Parathyroid adenoma (tissue), 2 donors: Measurements from ENCODE around the gene GPT2.
A peak's percentile ranks its signal among the peaks of the same experiment; 100 is the strongest.

Experiments used
- H2AFZ ChIP-seq: fragments of 300-600 bp; sonication (generic); one replicate; pipeline ENCODE4 v1.7.0; 2017; ENCODE audit warnings: antibody characterized with exemption, mild to moderate bottlenecking
- H3K27ac ChIP-seq: fragments of 300-600 bp; sonication (generic); one replicate; pipeline ENCODE4 v1.7.0; 2017
- H3K27me3 ChIP-seq: fragments of 300-600 bp; sonication (generic); one replicate; pipeline ENCODE4 v1.7.0; 2017; ENCODE audit warnings: low read length; ENCODE audit not compliant: control insufficient read depth, insufficient read depth
- H3K36me3 ChIP-seq: fragments of 300-600 bp; sonication (generic); one replicate; pipeline ENCODE4 v1.7.0; 2017; ENCODE audit warnings: low read length; ENCODE audit not compliant: control insufficient read depth, insufficient read depth
- H3K4me1 ChIP-seq: fragments of 300-600 bp; sonication (generic); one replicate; pipeline ENCODE4 v1.7.0; 2017; ENCODE audit warnings: control low read depth
- H3K4me2 ChIP-seq: fragments of 300-600 bp; sonication (generic); one replicate; pipeline ENCODE4 v1.7.0; 2017; ENCODE audit warnings: low read length
- H3K4me3 ChIP-seq: fragments of 300-600 bp; sonication (generic); one replicate; pipeline ENCODE4 v1.7.0; 2017; ENCODE audit warnings: low read depth, low read length
- H3K79me2 ChIP-seq: fragments of 300-600 bp; sonication (generic); one replicate; pipeline ENCODE4 v1.7.0; 2017; ENCODE audit warnings: control low read depth
- H3K9ac ChIP-seq: fragments of 300-600 bp; sonication (generic); one replicate; pipeline ENCODE4 v1.7.0; 2017; ENCODE audit warnings: mild to moderate bottlenecking
- H3K9me3 ChIP-seq: fragments of 300-600 bp; sonication (generic); one replicate; pipeline ENCODE4 v1.7.0; 2017; ENCODE audit warnings: low read length; ENCODE audit not compliant: control insufficient read depth
- CTCF ChIP-seq: fragments of 300-600 bp; sonication (generic); IDR thresholded peaks from one replicate; pipeline ENCODE4 v1.7.0; 2017; ENCODE audit warnings: antibody characterized with exemption, mild to moderate bottlenecking
- donor health status: primary hyperparathyroidism.

GPT2 gene

GRCh38 chr16:46906360-46907060, 22.3 kb downstream of the GPT2 start:
- no peak overlapping the region for H3K4me2 ChIP-seq
- H3K9ac ChIP-seq = no peak overlapping the region
- H3K36me3 ChIP-seq = no peaks in the 10 kb centered on the region
- no peak overlapping the region for H2AFZ ChIP-seq
- no peak overlapping the region for H3K27ac ChIP-seq
- no peaks in the 10 kb centered on the region for H3K4me1 ChIP-seq
- no peak overlapping the region for H3K4me3 ChIP-seq
- no peaks in the 10 kb centered on the region for H3K79me2 ChIP-seq
- H3K9me3 ChIP-seq = no peaks in the 10 kb centered on the region
- TF ChIP-seq CTCF = no peak
- no peaks in the 10 kb centered on the region for H3K27me3 ChIP-seq

GRCh38 chr16:46907061-46907774, 23.1 kb downstream of the GPT2 start:
- H2AFZ ChIP-seq = no peak overlapping the region
- H3K79me2 ChIP-seq = no peaks in the 10 kb centered on the region
- no peaks in the 10 kb centered on the region for H3K27me3 ChIP-seq
- H3K36me3 ChIP-seq = no peaks in the 10 kb centered on the region
- H3K9me3 ChIP-seq = no peaks in the 10 kb centered on the region
- H3K4me2 ChIP-seq = no peak overlapping the region
- no peak overlapping the region for H3K4me3 ChIP-seq
- TF ChIP-seq CTCF = no peak
- H3K27ac ChIP-seq = no peak overlapping the region
- no peaks in the 10 kb centered on the region for H3K4me1 ChIP-seq
- H3K9ac ChIP-seq = no peak overlapping the region

GRCh38 chr16:46908540-46909372, 24.6 kb downstream of the GPT2 start:
- Histone ChIP-seq H2AFZ (no peak overlapping the region), H3K9me3 (no peaks in the 10 kb centered on the region), H3K4me3 (no peak overlapping the region), H3K27me3 (no peaks in the 10 kb centered on the region), H3K27ac (no peak overlapping the region), H3K9ac (no peak overlapping the region), H3K36me3 (no peaks in the 10 kb centered on the region), H3K4me1 (no peaks in the 10 kb centered on the region), H3K79me2 (no peaks in the 10 kb centered on the region), H3K4me2 (no peak overlapping the region)
- peak; percentile 85 for TF ChIP-seq CTCF

- Histone ChIP-seq H3K9me3 (no peaks in the 10 kb centered on the region), H3K4me3 (no peak overlapping the region), H3K9ac (no peak overlapping the region), H2AFZ (no peak overlapping the region), H3K27me3 (no peaks in the 10 kb centered on the region), H3K27ac (no peak overlapping the region), H3K79me2 (no peaks in the 10 kb centered on the region), H3K4me1 (no peaks in the 10 kb centered on the region), H3K4me2 (no peak overlapping the region), H3K36me3 (no peaks in the 10 kb centered on the region)
- TF ChIP-seq CTCF = no peak
Measured at GRCh38 chr16:46911038-46911437, 26.9 kb downstream of the GPT2 start.
